SH-SY5Y (cell line): ENCODE results near the gene ITPKB.

Experiments
- GATA2 ChIP-seq: IDR thresholded peaks from 2 replicates; pipeline ENCODE4 v1.6.1; 2011; ENCODE audit warnings: mild to moderate bottlenecking, low read depth, low read length
- GATA3 ChIP-seq: IDR thresholded peaks from 2 replicates; pipeline ENCODE4 v1.6.1; 2011; ENCODE audit warnings: low read depth, mild to moderate bottlenecking, low read length, moderate library complexity

- TF ChIP-seq GATA2 (no peak), GATA3 (no peak)
Measured at GRCh38 chr1:226590614-226591013, 148.5 kb downstream of the ITPKB start.
